GOT3 (cell line): Measurements from ENCODE around the gene AKNA.

Experiments
- DNase-seq: peaks from one replicate; lab custom pipeline; 2025; ENCODE audit warnings: mixed read lengths; lab: John Stamatoyannopoulos, UW

AKNA gene

GRCh38 chr9:114356792-114357191 is 31.0 kb downstream of the AKNA start:
- DNase-seq: no peak

- DNase-seq: no peak
Observed at GRCh38 chr9:114355821-114356220, 32.0 kb downstream of the AKNA start.

- no peak for DNase-seq
Observed at GRCh38 chr9:114351932-114352331, 35.9 kb downstream of the AKNA start.

GRCh38 chr9:114350636-114351401 is 37.0 kb downstream of the AKNA start:
- no peak for DNase-seq

GRCh38 chr9:114349713-114350480 is 37.9 kb downstream of the AKNA start:
- no peak for DNase-seq

- peak; percentile 36 for DNase-seq
Observed at GRCh38 chr9:114348906-114349482, 38.8 kb downstream of the AKNA start.

- DNase-seq: no peak
Observed at GRCh38 chr9:114348261-114348905, 39.4 kb downstream of the AKNA start.

GRCh38 chr9:114347675-114348074 is 40.1 kb downstream of the AKNA start:
- DNase-seq: no peak

GRCh38 chr9:114346146-114346545 is 41.6 kb downstream of the AKNA start:
- no peak for DNase-seq

- no peak for DNase-seq
Observed at GRCh38 chr9:114345493-114346065, 42.2 kb downstream of the AKNA start.

GRCh38 chr9:114344692-114345091 is 43.1 kb downstream of the AKNA start:
- DNase-seq: no peak

GRCh38 chr9:114344188-114344566 is 43.6 kb downstream of the AKNA start:
- DNase-seq: no peak

GRCh38 chr9:114343471-114344187 is 44.2 kb downstream of the AKNA start:
- no peak for DNase-seq

GRCh38 chr9:114342755-114343440 is 44.9 kb downstream of the AKNA start:
- DNase-seq: no peak

- no peak for DNase-seq
Observed at GRCh38 chr9:114341991-114342390, 45.8 kb downstream of the AKNA start.

- no peak for DNase-seq
Observed at GRCh38 chr9:114341152-114341830, 46.5 kb downstream of the AKNA start.

GRCh38 chr9:114339130-114339908 is 48.5 kb downstream of the AKNA start:
- no peak for DNase-seq

- no peak for DNase-seq
Observed at GRCh38 chr9:114338187-114338586, 49.6 kb downstream of the AKNA start.

- no peak for DNase-seq
Observed at GRCh38 chr9:114336699-114337395, 50.9 kb downstream of the AKNA start.
